HepG2 (cell line): Measurements from ENCODE around the gene TDRD3. TPM values are rescaled to one million over a fixed set of nuclear protein-coding genes. Genes with fewer than 3 reads are reported as not detected.

Source experiments
- E2F1 ChIP-seq: sonication (generic); formaldehyde crosslinking; IDR thresholded peaks from 2 replicates; pipeline ENCODE4 v1.5.0; 2020; ENCODE audit warnings: missing genetic modification reagents
- ETV5 ChIP-seq: IDR thresholded peaks from 2 replicates; pipeline ENCODE4 v1.6.1; 2018; ENCODE audit warnings: missing biosample characterization, missing genetic modification reagents, inconsistent platforms, borderline replicate concordance
- HOMEZ ChIP-seq: IDR thresholded peaks from 2 replicates; pipeline ENCODE4 v1.6.1; 2016; ENCODE audit warnings: low read depth
- TARDBP ChIP-seq: sonication (generic); formaldehyde crosslinking; IDR thresholded peaks from 2 replicates; pipeline ENCODE4 v1.8.0; 2022; ENCODE audit warnings: mild to moderate bottlenecking, missing genetic modification reagents
- UBTF ChIP-seq: sonication (generic); formaldehyde crosslinking; IDR thresholded peaks from 2 replicates; pipeline ENCODE4 v1.4.0; 2020; ENCODE audit warnings: mild to moderate bottlenecking, missing genetic modification reagents
- ZNF18 ChIP-seq: sonication (generic); formaldehyde crosslinking; IDR thresholded peaks from 2 replicates; pipeline ENCODE4 v1.8.0; 2022; ENCODE audit warnings: mild to moderate bottlenecking, missing genetic modification reagents; ENCODE audit not compliant: insufficient replicate concordance
- ZNF280B ChIP-seq: sonication (generic); formaldehyde crosslinking; IDR thresholded peaks from 2 replicates; pipeline ENCODE4 v1.5.0; 2020; ENCODE audit warnings: missing genetic modification reagents, mild to moderate bottlenecking, borderline replicate concordance
- ZNF333 ChIP-seq: sonication (generic); formaldehyde crosslinking; IDR thresholded peaks from 2 replicates; pipeline ENCODE4 v1.4.0; 2020; ENCODE audit warnings: mild to moderate bottlenecking, missing genetic modification reagents, borderline replicate concordance
- ZNF446 ChIP-seq: sonication (generic); formaldehyde crosslinking; IDR thresholded peaks from 2 replicates; pipeline ENCODE4 v1.5.0; 2020; ENCODE audit warnings: mild to moderate bottlenecking, missing genetic modification reagents
- ZNF562 ChIP-seq: sonication (generic); formaldehyde crosslinking; IDR thresholded peaks from 2 replicates; pipeline ENCODE4 v1.8.0; 2022; ENCODE audit warnings: missing genetic modification reagents, borderline replicate concordance
- ZNF609 ChIP-seq: sonication (generic); formaldehyde crosslinking; IDR thresholded peaks from 2 replicates; pipeline ENCODE4 v1.4.0; 2020; ENCODE audit warnings: mild to moderate bottlenecking, missing genetic modification reagents, borderline replicate concordance
- polyA plus RNA-seq, 8 experiments: library from polyadenylated mRNA; depleted of rRNA in 3 of 8; stranded (reverse) in 7 of 8; unstranded in 1 of 8; fragments of >200 nt; fragmentation: Illumina TruSeq in 4 of 8; extraction: Trizol in 4 of 8; gene quantifications; 2 replicates each; pipeline versions ENCODE4 v1.2.1 to v1.2.3, GENCODE V29; 2011 to 2016; ENCODE audit warnings: low read depth in 4 of 8, missing spikeins in 1 of 8, mixed read lengths in 1 of 8; ENCODE audit not compliant: insufficient read depth in 1 of 8
- total RNA-seq, 5 experiments: library from RNA; depleted of rRNA; stranded (reverse); fragments of >200 nt; fragmentation: Illumina TruSeq; extraction: Trizol; gene quantifications; 2 replicates each; pipeline ENCODE4 v1.2.3, GENCODE V29; 2016; ENCODE audit warnings: low read depth in 1 of 5

TDRD3 gene
- total and polyA plus RNA-seq, 2 of the 13 experiments (the other 11 are each of a cell fraction or from before 2014, with no cell fraction given) = 4.7 to 11.8 TPM

- peak; percentile 55 for TF ChIP-seq UBTF (CRISPR knock-in tag)
- TF ChIP-seq TARDBP (CRISPR knock-in tag) = 0 out of 2 replicates have a peak, but pooled peaks have one; percentile 13
- no peak for TF ChIP-seq ZNF609
- TF ChIP-seq E2F1 = peak; percentile 75
- TF ChIP-seq ZNF333 = no peak
- 0 out of 2 replicates have a peak, but pooled peaks have one; percentile 40 for TF ChIP-seq ZNF446 (CRISPR knock-in tag)
- TF ChIP-seq ZNF280B (CRISPR knock-in tag) = no peak
- TF ChIP-seq HOMEZ (CRISPR knock-in tag) = peak; percentile 64; the same call in 1 of the 2 replicates
- TF ChIP-seq ZNF18 = peak; percentile 21
- peak; percentile 43; the same call in 1 of the 2 replicates for TF ChIP-seq ETV5 (CRISPR knock-in tag)
- no peak for TF ChIP-seq ZNF562 (CRISPR knock-in tag)
Observed at GRCh38 chr13:60395971-60396782, 843 bp upstream of the TDRD3 start (continued).
